GM20431 (cell line): ENCODE measurements around the gene TMEM62.

Experiments used
- in situ Hi-C: fragments of 300-500 bp; cut with MseI, MboI; formaldehyde crosslinking; loops from one replicate; pipeline ENCODE4 v1.15.0; 2020; ENCODE audit warnings: low sequenced_read_pairs; ENCODE audit not compliant: unreplicated experiment

The TMEM62 gene

GRCh38 chr15:43207024-43207423 is 73.6 kb downstream of the TMEM62 start:
- in situ Hi-C loops, result no loop called here

GRCh38 chr15:43208052-43209002 is 74.9 kb downstream of the TMEM62 start:
- in situ Hi-C loops, result no loop called here

- in situ Hi-C loops, result no loop called here
Observed at GRCh38 chr15:43209059-43209824, 75.9 kb downstream of the TMEM62 start.

GRCh38 chr15:43210172-43210745 is 76.9 kb downstream of the TMEM62 start:
- in situ Hi-C loops, result loop anchor here (10.0 kb wide), 1 partner anchor 75 kb away; no protein-coding TSS in a partner anchor

- in situ Hi-C loops, result loop anchor here (10.0 kb wide), 1 partner anchor 74 kb away; no protein-coding TSS in a partner anchor
Observed at GRCh38 chr15:43210807-43211206, 77.4 kb downstream of the TMEM62 start.

GRCh38 chr15:43211224-43211735 is 77.9 kb downstream of the TMEM62 start:
- in situ Hi-C loops, result loop anchor here (10.0 kb wide), 1 partner anchor 74 kb away; no protein-coding TSS in a partner anchor

GRCh38 chr15:43212299-43212698 is 78.9 kb downstream of the TMEM62 start:
- in situ Hi-C loops, result loop anchor here (10.0 kb wide), 1 partner anchor 73 kb away; no protein-coding TSS in a partner anchor

- in situ Hi-C loops, result loop anchor here (10.0 kb wide), 1 partner anchor 72 kb away; no protein-coding TSS in a partner anchor
Observed at GRCh38 chr15:43212951-43213350, 79.6 kb downstream of the TMEM62 start.

- in situ Hi-C loops, result loop anchor here (10.0 kb wide), 1 partner anchor 71 kb away; no protein-coding TSS in a partner anchor
Observed at GRCh38 chr15:43213466-43213865, 80.1 kb downstream of the TMEM62 start.

GRCh38 chr15:43214169-43214568 is 80.8 kb downstream of the TMEM62 start:
- in situ Hi-C loops, result loop anchor here (10.0 kb wide), 1 partner anchor 71 kb away; no protein-coding TSS in a partner anchor

- in situ Hi-C loops, result loop anchor here (10.0 kb wide), 1 partner anchor 70 kb away; no protein-coding TSS in a partner anchor
Observed at GRCh38 chr15:43214592-43215295, 81.4 kb downstream of the TMEM62 start.

GRCh38 chr15:43215961-43216360 is 82.6 kb downstream of the TMEM62 start:
- in situ Hi-C loops, result loop anchor here (10.0 kb wide), 1 partner anchor 69 kb away; no protein-coding TSS in a partner anchor

GRCh38 chr15:43218908-43219706 is 85.7 kb downstream of the TMEM62 start:
- in situ Hi-C loops, result loop anchor here (10.0 kb wide), 1 partner anchor 66 kb away; no protein-coding TSS in a partner anchor

- in situ Hi-C loops, result loop anchor here (10.0 kb wide), 1 partner anchor 65 kb away; no protein-coding TSS in a partner anchor
Observed at GRCh38 chr15:43219929-43220928, 86.8 kb downstream of the TMEM62 start.

- in situ Hi-C loops, result no loop called here
Observed at GRCh38 chr15:43220991-43221403, 87.6 kb downstream of the TMEM62 start, which contains the start of gene EPB42. TSS of gene EPB42 (minus strand) at chr15:43221018. CDS start at chr15:43220825, 193 bp downstream.

- in situ Hi-C loops, result no loop called here
Observed at GRCh38 chr15:43221422-43221821, 88.0 kb downstream of the TMEM62 start.
